H9 (cell line): ENCODE data around the gene PKD2L1. TPM values are rescaled to one million over a fixed set of nuclear protein-coding genes. Genes with fewer than 3 reads are reported as not detected.
A peak's percentile ranks its signal among the peaks of the same experiment; 100 is the strongest.

Experiments used
- DNase-seq: peaks from one replicate; pipeline ENCODE4 v3.0.0-alpha.2; 2017
- H2AFZ ChIP-seq: one replicate; pipeline ENCODE4 v1.6.1; 2013; ENCODE audit warnings: mild to moderate bottlenecking, low read length, control low read depth, moderate library complexity
- H2AK5ac ChIP-seq: 2 replicates; pipeline ENCODE4 v1.6.1; 2013; ENCODE audit warnings: low read length, control low read depth, mixed read lengths; ENCODE audit not compliant: insufficient read length
- H2BK120ac ChIP-seq: one replicate; pipeline ENCODE4 v1.6.1; 2013; ENCODE audit warnings: low read depth, mild to moderate bottlenecking, low read length, control low read depth, inconsistent platforms; ENCODE audit not compliant: poor library complexity, severe bottlenecking
- H2BK12ac ChIP-seq: 2 replicates; pipeline ENCODE4 v1.6.1; 2013; ENCODE audit warnings: low read length, control low read depth, mixed read lengths, low read depth; ENCODE audit not compliant: insufficient read length
- H2BK15ac ChIP-seq: 2 replicates; pipeline ENCODE4 v1.6.1; 2013; ENCODE audit warnings: low read depth, low read length, control low read depth
- H2BK20ac ChIP-seq: one replicate; pipeline ENCODE4 v1.6.1; 2013; ENCODE audit warnings: low read depth, mild to moderate bottlenecking, low read length, control low read depth, inconsistent platforms; ENCODE audit not compliant: poor library complexity, severe bottlenecking
- H2BK5ac ChIP-seq: 2 replicates; pipeline ENCODE4 v1.6.1; 2013; ENCODE audit warnings: low read length, control low read depth, mixed read lengths; ENCODE audit not compliant: insufficient read length
- H3K14ac ChIP-seq: 2 replicates; pipeline ENCODE4 v1.6.1; 2013; ENCODE audit warnings: low read length, control low read depth; ENCODE audit not compliant: insufficient read depth
- H3K18ac ChIP-seq: 2 replicates; pipeline ENCODE4 v1.6.1; 2013; ENCODE audit warnings: low read depth, mild to moderate bottlenecking, mixed read lengths, low read length, control low read depth; ENCODE audit not compliant: insufficient read length
- H3K23ac ChIP-seq: 2 replicates; pipeline ENCODE4 v1.6.1; 2013; ENCODE audit warnings: low read length, control low read depth, mixed read lengths, low read depth; ENCODE audit not compliant: insufficient read length
- H3K23me2 ChIP-seq: 2 replicates; pipeline ENCODE4 v1.6.1; 2013; ENCODE audit warnings: low read depth, mild to moderate bottlenecking, mixed read lengths, low read length, control low read depth; ENCODE audit not compliant: insufficient read length, poor library complexity, severe bottlenecking
- H3K27ac ChIP-seq: 2 replicates; pipeline ENCODE4 v1.5.1; 2013; ENCODE audit warnings: low read length, control low read depth, mixed read lengths, low read depth; ENCODE audit not compliant: insufficient read length
- H3K27me3 ChIP-seq: 2 replicates; pipeline ENCODE4 v1.6.1; 2013; ENCODE audit warnings: low read length, control low read depth, inconsistent platforms; ENCODE audit not compliant: insufficient read depth
- H3K4ac ChIP-seq: 2 replicates; pipeline ENCODE4 v1.6.1; 2013; ENCODE audit warnings: low read depth, mild to moderate bottlenecking, control low read depth, inconsistent platforms, low read length, moderate library complexity
- H3K4me1 ChIP-seq: 2 replicates; pipeline ENCODE4 v1.6.1; 2013; ENCODE audit warnings: low read length, control low read depth, inconsistent platforms; ENCODE audit not compliant: insufficient read depth
- H3K4me2 ChIP-seq: 2 replicates; pipeline ENCODE4 v1.6.1; 2013; ENCODE audit warnings: low read length, control low read depth, mixed read lengths; ENCODE audit not compliant: insufficient read length, insufficient read depth
- H3K56ac ChIP-seq: 2 replicates; pipeline ENCODE4 v1.6.1; 2013; ENCODE audit warnings: low read depth, mild to moderate bottlenecking, mixed read lengths, low read length, control low read depth; ENCODE audit not compliant: insufficient read length
- H3K79me1 ChIP-seq: 2 replicates; pipeline ENCODE4 v1.6.1; 2013; ENCODE audit warnings: low read depth, mild to moderate bottlenecking, moderate library complexity, low read length, control low read depth, inconsistent platforms; ENCODE audit not compliant: insufficient read depth, poor library complexity, severe bottlenecking
- H3K79me2 ChIP-seq: 2 replicates; pipeline ENCODE4 v1.6.1; 2013; ENCODE audit warnings: low read length, control low read depth, inconsistent platforms; ENCODE audit not compliant: insufficient read depth
- H3K9ac ChIP-seq: 2 replicates; pipeline ENCODE4 v1.6.1; 2013; ENCODE audit warnings: low read length, control low read depth, mixed read lengths; ENCODE audit not compliant: insufficient read length; ENCODE audit errors: extremely low read depth
- H3K9me3 ChIP-seq: one replicate; pipeline ENCODE4 v1.6.1; 2013; ENCODE audit warnings: low read depth, low read length, inconsistent platforms; ENCODE audit not compliant: control insufficient read depth
- H3T11ph ChIP-seq: one replicate; pipeline ENCODE4 v1.6.1; 2013; ENCODE audit warnings: mild to moderate bottlenecking, low read length, control low read depth, inconsistent platforms
- H4K20me1 ChIP-seq: one replicate; pipeline ENCODE4 v1.6.1; 2013; ENCODE audit not compliant: control insufficient read depth, insufficient read length, insufficient read depth
- H4K5ac ChIP-seq: 2 replicates; pipeline ENCODE4 v1.6.1; 2013; ENCODE audit warnings: low read depth, mild to moderate bottlenecking, mixed read lengths, low read length, control low read depth; ENCODE audit not compliant: insufficient read length
- H4K8ac ChIP-seq: replicated peaks from 2 replicates; pipeline ENCODE4 v1.6.1; 2013; ENCODE audit warnings: low read length, control low read depth, mixed read lengths, low read depth; ENCODE audit not compliant: insufficient read length
- H4K91ac ChIP-seq: 2 replicates; pipeline ENCODE4 v1.6.1; 2013; ENCODE audit warnings: low read depth, mild to moderate bottlenecking, moderate library complexity, mixed read lengths, low read length, control low read depth; ENCODE audit not compliant: insufficient read length
- H3K27ac Mint-ChIP-seq, 3 experiments: 2 replicates in 2 of 3; 3 replicates in 1 of 3; pipeline ENCODE4 v1.8.0; 2020 to 2021; ENCODE audit warnings: mixed read lengths in 3 of 3, mild to moderate bottlenecking in 1 of 3, moderate library complexity in 1 of 3
- H3K27me3 Mint-ChIP-seq: 2 replicates; pipeline ENCODE4 v1.8.0; 2021; ENCODE audit warnings: low read depth, mild to moderate bottlenecking, moderate library complexity, mixed read lengths
- H3K36me3 Mint-ChIP-seq, 3 experiments: 2 replicates in 2 of 3; 3 replicates in 1 of 3; pipeline ENCODE4 v1.8.0; 2020 to 2021; ENCODE audit warnings: low read depth in 3 of 3, mixed read lengths in 3 of 3; ENCODE audit not compliant: insufficient read depth in 1 of 3
- H3K4me1 Mint-ChIP-seq, 2 experiments: 2 replicates each; pipeline ENCODE4 v1.8.0; 2020; ENCODE audit warnings: mixed read lengths in 2 of 2
- H3K4me3 Mint-ChIP-seq, 2 experiments: 2 replicates in 1 of 2; 3 replicates in 1 of 2; pipeline ENCODE4 v1.8.0; 2020 to 2021; ENCODE audit warnings: mild to moderate bottlenecking in 2 of 2, mixed read lengths in 2 of 2, moderate library complexity in 1 of 2
- H3K9me3 Mint-ChIP-seq, 2 experiments: 2 replicates in 1 of 2; 3 replicates in 1 of 2; pipeline ENCODE4 v1.8.0; 2020; ENCODE audit warnings: mild to moderate bottlenecking in 2 of 2, mixed read lengths in 2 of 2, moderate library complexity in 1 of 2
- CTCF ChIP-seq: fragments of 200-600 bp; sonication (generic); conservative IDR thresholded peaks from 3 replicates; pipeline ENCODE4 v1.8.0; 2021; ENCODE audit warnings: antibody characterized with exemption, mild to moderate bottlenecking
- WGBS: extraction: QIAGEN DNeasy Blood & Tissue Kit; methylation state at CpG from one replicate; pipeline ENCODE4 v1.1.7; 2013; ENCODE audit warnings: missing lambda C conversion rate, low lambda C conversion rate, mixed read lengths; ENCODE audit not compliant: insufficient read length; ENCODE audit errors: extremely low coverage; 5-methylcytosine and 5-hydroxymethylcytosine counted together
- total RNA-seq: library from RNA; stranded (reverse); gene quantifications from 2 replicates; pipeline ENCODE4 v1.2.1, GENCODE V29; 2021

PKD2L1 gene
- total RNA-seq, 1 experiment from 2014 or later, result 0.20 TPM

- no peak overlapping the region; the same call in 1 of the 2 replicates for H3K14ac ChIP-seq
- H3K27me3 ChIP-seq, result no peaks in the 10 kb centered on the region
- no peak overlapping the region for H3K18ac ChIP-seq
- H3K27ac Mint-ChIP-seq, result peak overlapping the region in 1 of 3 experiments; percentile 73; a peak in 3 of 7 replicates
- no peak overlapping the region for H3K27ac ChIP-seq
- H2BK20ac ChIP-seq, result no peak overlapping the region
- no peak for DNase-seq
- H3K23ac ChIP-seq, result no peak overlapping the region
- H3K4ac ChIP-seq, result no peak overlapping the region
- H3K4me1 Mint-ChIP-seq, result peaks cover 39 to 43% of the 10 kb centered on the region in 2 experiments
- H2AK5ac ChIP-seq, result no peak overlapping the region
- H3K27me3 Mint-ChIP-seq, result no peaks in the 10 kb centered on the region
- WGBS, result no CpG with 5 or more reads among the region's 14 CpGs
- no peak overlapping the region for H4K91ac ChIP-seq
- no peak overlapping the region for H3K4me2 ChIP-seq
- H3K56ac ChIP-seq, result no peak overlapping the region
- peaks cover 6% of the 10 kb centered on the region; the same call in 1 of the 2 replicates for H3K4me1 ChIP-seq
- H2AFZ ChIP-seq, result no peak overlapping the region
- H4K20me1 ChIP-seq, result peaks cover 11% of the 10 kb centered on the region
- H4K5ac ChIP-seq, result no peak overlapping the region
- no peak for TF ChIP-seq CTCF
- H2BK12ac ChIP-seq, result no peak overlapping the region
- peaks cover 15% of the 10 kb centered on the region for H3K79me1 ChIP-seq
- H2BK120ac ChIP-seq, result no peak overlapping the region
- H4K8ac ChIP-seq, result peak overlapping the region; percentile 36
- H3K4me3 Mint-ChIP-seq, result no peak overlapping the region
- peaks cover 10% of the 10 kb centered on the region; the same call in 1 of the 2 replicates for H3K79me2 ChIP-seq
- no peaks in the 10 kb centered on the region for H3K23me2 ChIP-seq
- no peak overlapping the region for H2BK5ac ChIP-seq
- H3T11ph ChIP-seq, result no peak overlapping the region
- no peak overlapping the region for H3K9ac ChIP-seq
- no peaks in the 10 kb centered on the region for H3K9me3 ChIP-seq
- H2BK15ac ChIP-seq, result no peak overlapping the region
- peaks cover 82 to 93% (median 93%) of the 10 kb centered on the region in 3 experiments for H3K36me3 Mint-ChIP-seq
- no peaks in the 10 kb centered on the region for H3K9me3 Mint-ChIP-seq
Observed at GRCh38 chr10:100356067-100357017, 26.3 kb upstream of the PKD2L1 start.
